Stimulated activated CD4-positive, alpha-beta T cell treated with anti-CD3 and anti-CD28 coated beads, Interleukin-15, amount 100 ng/mL, for 48 hours (primary cell): ENCODE measurements around the gene DEFB121.

Experiments used
- DNase-seq, 2 donors: peaks; one replicate each; pipeline ENCODE4 v3.0.0-alpha.2; 2020; ENCODE audit warnings: low read depth in 2 of 2

Gene DEFB121

GRCh38 chr20:31363295-31363694, 42.7 kb downstream of the DEFB121 start:
- no peak for DNase-seq

- no peak for DNase-seq
Measured at GRCh38 chr20:31355981-31356380, 50.0 kb downstream of the DEFB121 start.
